Neural crest cell (in vitro differentiated cells): ENCODE measurements around the gene EEF1G. TPM values are rescaled to one million over a fixed set of nuclear protein-coding genes. Genes with fewer than 3 reads are reported as not detected.

ENCODE experiments used
- DNase-seq: peaks from one replicate; pipeline ENCODE4 v3.0.0; 2021; ENCODE audit warnings: low read depth, mixed read lengths, low spot score
- H3K27ac Mint-ChIP-seq: one replicate; pipeline ENCODE4 v1.8.0; 2021; ENCODE audit warnings: mild to moderate bottlenecking, mixed read lengths; ENCODE audit not compliant: unreplicated experiment
- H3K27me3 Mint-ChIP-seq: 2 replicates; pipeline ENCODE4 v1.8.0; 2021; ENCODE audit warnings: low read depth, mild to moderate bottlenecking, mixed read lengths
- H3K36me3 Mint-ChIP-seq: 2 replicates; pipeline ENCODE4 v1.8.0; 2021; ENCODE audit warnings: low read depth, mild to moderate bottlenecking, mixed read lengths
- H3K4me1 Mint-ChIP-seq: 2 replicates; pipeline ENCODE4 v1.8.0; 2021; ENCODE audit warnings: mixed read lengths
- H3K4me3 Mint-ChIP-seq: one replicate; pipeline ENCODE4 v1.8.0; 2021; ENCODE audit warnings: mild to moderate bottlenecking, mixed read lengths
- H3K9me3 Mint-ChIP-seq: 2 replicates; pipeline ENCODE4 v1.8.0; 2021; ENCODE audit warnings: mixed read lengths
- total RNA-seq: library from RNA; stranded (reverse); gene quantifications from 2 replicates; pipeline ENCODE4 v1.2.1, GENCODE V29; 2021
- TF ChIP-seq, protein P1 (sequence below): fragments of 200-600 bp; sonication (generic); conservative IDR thresholded peaks from 2 replicates; pipeline ENCODE4 v1.5.0; 2021; ENCODE audit warnings: antibody characterized with exemption, mild to moderate bottlenecking

EEF1G gene
- total RNA-seq, 1 donor from 2014 or later = 2,024 TPM

DNA sequence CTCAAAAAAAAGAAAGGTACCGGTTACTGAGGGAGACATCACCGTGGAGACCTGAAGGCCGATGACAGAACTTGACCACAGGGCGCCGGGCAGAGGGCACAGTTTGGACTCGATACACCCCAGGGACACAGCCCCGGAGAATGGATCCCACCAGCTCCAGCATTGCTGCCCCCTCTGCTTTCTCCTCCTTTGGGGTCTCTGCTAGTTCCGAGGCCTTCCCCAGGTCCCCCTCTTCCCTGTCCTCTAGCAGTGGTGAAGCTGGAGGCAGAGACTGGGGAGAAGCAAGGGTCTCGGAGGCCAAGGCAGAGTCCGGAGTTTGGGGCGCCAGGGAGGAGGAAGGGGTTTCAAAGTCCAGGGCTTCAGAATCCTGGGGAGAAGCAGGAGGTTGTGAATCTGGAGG, 4.8 kb upstream of the EEF1G start:
- H3K36me3 Mint-ChIP-seq = peaks cover 5% of the 10 kb centered on the region
- no peaks in the 10 kb centered on the region for H3K27me3 Mint-ChIP-seq
- TF ChIP-seq, protein P1, sequence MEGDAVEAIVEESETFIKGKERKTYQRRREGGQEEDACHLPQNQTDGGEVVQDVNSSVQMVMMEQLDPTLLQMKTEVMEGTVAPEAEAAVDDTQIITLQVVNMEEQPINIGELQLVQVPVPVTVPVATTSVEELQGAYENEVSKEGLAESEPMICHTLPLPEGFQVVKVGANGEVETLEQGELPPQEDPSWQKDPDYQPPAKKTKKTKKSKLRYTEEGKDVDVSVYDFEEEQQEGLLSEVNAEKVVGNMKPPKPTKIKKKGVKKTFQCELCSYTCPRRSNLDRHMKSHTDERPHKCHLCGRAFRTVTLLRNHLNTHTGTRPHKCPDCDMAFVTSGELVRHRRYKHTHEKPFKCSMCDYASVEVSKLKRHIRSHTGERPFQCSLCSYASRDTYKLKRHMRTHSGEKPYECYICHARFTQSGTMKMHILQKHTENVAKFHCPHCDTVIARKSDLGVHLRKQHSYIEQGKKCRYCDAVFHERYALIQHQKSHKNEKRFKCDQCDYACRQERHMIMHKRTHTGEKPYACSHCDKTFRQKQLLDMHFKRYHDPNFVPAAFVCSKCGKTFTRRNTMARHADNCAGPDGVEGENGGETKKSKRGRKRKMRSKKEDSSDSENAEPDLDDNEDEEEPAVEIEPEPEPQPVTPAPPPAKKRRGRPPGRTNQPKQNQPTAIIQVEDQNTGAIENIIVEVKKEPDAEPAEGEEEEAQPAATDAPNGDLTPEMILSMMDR = no peak
- peaks cover 18% of the 10 kb centered on the region for H3K4me1 Mint-ChIP-seq
- DNase-seq = no peak
- peak overlapping the region; percentile 57 for H3K27ac Mint-ChIP-seq
- no peaks in the 10 kb centered on the region for H3K9me3 Mint-ChIP-seq
- H3K4me3 Mint-ChIP-seq = no peak overlapping the region

DNA sequence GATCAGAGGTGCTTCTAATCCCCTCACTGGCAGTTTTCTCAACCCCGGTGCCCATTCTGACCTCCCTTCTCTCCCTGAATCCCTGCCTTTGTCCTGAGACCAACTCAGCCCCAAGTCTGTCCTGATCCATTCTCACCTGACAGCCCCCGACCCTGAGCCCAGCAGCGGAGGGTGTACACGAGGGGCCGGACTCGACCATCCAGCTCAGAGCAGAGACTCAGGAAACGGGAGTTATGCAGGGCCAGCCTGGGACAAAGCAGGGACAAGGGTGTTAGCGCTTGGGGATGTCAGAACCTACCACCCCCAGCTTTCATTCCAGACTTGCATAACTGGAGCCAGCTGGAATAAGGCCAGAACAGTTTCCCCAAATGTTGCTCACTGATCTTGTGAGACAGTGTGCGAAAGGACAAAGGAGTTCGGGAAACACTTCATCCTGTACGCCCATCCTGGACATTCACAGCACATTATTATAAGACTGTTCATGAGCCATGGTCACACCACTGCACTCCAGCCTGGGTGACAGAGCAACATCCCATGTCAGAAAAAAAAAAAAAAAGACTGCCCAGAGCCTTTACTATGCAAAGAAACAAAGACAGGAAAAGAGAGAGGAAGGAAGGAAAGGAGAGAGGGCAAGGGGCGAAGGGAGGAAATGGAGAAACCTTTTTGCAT, 3.5 kb upstream of the EEF1G start:
- TF ChIP-seq, protein P1 = no peak
- Mint-ChIP-seq H3K27ac (no peak overlapping the region), H3K9me3 (no peaks in the 10 kb centered on the region), H3K36me3 (peaks cover 11% of the 10 kb centered on the region), H3K4me3 (peak overlapping the region; percentile 8), H3K27me3 (no peaks in the 10 kb centered on the region), H3K4me1 (peaks cover 29% of the 10 kb centered on the region)
- no peak for DNase-seq

- H3K9me3 Mint-ChIP-seq = no peaks in the 10 kb centered on the region
- H3K27ac Mint-ChIP-seq = no peak overlapping the region
- peak overlapping the region; percentile 84 for H3K4me3 Mint-ChIP-seq
- H3K27me3 Mint-ChIP-seq = no peaks in the 10 kb centered on the region
- H3K36me3 Mint-ChIP-seq = peaks cover 19% of the 10 kb centered on the region
- peaks cover 42% of the 10 kb centered on the region for H3K4me1 Mint-ChIP-seq
- no peak for DNase-seq
- TF ChIP-seq, protein P1 = no peak
These were observed 2.1 kb upstream of the EEF1G start for GRCh38 chr11:62575837-62576236.

- Mint-ChIP-seq H3K36me3 (peaks cover 21% of the 10 kb centered on the region), H3K4me1 (peaks cover 47% of the 10 kb centered on the region), H3K27ac (peak overlapping the region; percentile 89), H3K4me3 (peak overlapping the region; percentile 99), H3K27me3 (no peaks in the 10 kb centered on the region), H3K9me3 (no peaks in the 10 kb centered on the region)
- no peak for DNase-seq
- TF ChIP-seq, protein P1 = no peak
These were observed 1.5 kb upstream of the EEF1G start for GRCh38 chr11:62575156-62575555.

GRCh38 chr11:62574363-62575071, 826 bp upstream of the EEF1G start:
- Mint-ChIP-seq H3K27ac (peak overlapping the region; percentile 92), H3K36me3 (peaks cover 21% of the 10 kb centered on the region), H3K4me1 (peaks cover 51% of the 10 kb centered on the region), H3K9me3 (no peaks in the 10 kb centered on the region), H3K27me3 (no peaks in the 10 kb centered on the region), H3K4me3 (peak overlapping the region; percentile 99)
- DNase-seq = no peak
- TF ChIP-seq, protein P1 = no peak
